DMS153 treated with DMSO at 0.1 percent for 48 hours (cell line): ENCODE data around the gene DCLK3.

Experiments
- DNase-seq: peaks from one replicate; lab custom pipeline; 2025; ENCODE audit not compliant: unreplicated experiment; lab: John Stamatoyannopoulos, UW

The DCLK3 gene

DNA sequence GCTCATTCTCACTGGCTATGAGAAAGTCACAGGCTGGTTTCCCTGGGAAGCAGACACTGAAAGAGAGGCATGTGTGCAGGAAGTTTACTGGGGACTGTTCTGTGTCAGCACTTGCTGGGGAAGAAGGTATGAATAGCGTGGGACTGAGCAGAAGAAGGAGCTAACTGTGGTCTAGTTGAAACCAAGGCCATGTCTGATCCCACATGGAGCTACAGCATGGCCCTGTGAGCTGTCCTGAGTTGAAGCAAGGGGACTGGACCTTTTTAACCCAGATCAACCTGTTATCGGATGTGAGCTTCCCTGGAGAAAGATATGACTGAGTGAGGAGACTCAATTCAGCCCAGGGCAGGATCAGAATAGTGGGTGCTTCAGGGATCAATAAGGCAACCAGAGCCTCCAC is 53.7 kb downstream of the DCLK3 start:
- DNase-seq, result no peak

GRCh38 chr3:36709826-36710365 is 54.5 kb downstream of the DCLK3 start:
- no peak for DNase-seq

GRCh38 chr3:36709281-36709680 is 55.1 kb downstream of the DCLK3 start:
- DNase-seq, result no peak

- no peak for DNase-seq
Observed at GRCh38 chr3:36707623-36708409, 56.5 kb downstream of the DCLK3 start.

DNA sequence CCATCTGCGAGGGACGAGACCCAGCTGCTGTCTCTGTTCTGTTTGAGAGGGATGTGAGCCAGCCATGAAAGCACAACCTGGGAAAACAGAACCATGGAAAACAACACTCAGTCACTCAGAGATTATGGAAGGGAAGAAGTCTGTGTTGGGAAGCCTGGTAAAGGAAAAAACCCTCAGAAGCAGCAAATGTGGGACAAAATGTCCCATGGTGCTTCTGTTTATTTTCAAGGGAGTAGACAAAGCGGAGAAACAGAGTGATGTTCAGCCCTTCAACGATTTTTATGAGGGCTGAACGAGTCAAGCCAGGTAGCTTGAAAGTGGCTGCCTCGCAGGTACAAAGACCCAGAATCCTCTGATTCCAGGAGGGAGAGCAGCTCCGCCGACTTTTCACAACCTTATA is 59.3 kb downstream of the DCLK3 start:
- DNase-seq, result no peak

GRCh38 chr3:36704280-36704679 is 60.1 kb downstream of the DCLK3 start:
- DNase-seq, result no peak

- DNase-seq, result no peak
Observed at GRCh38 chr3:36701249-36701572, 63.1 kb downstream of the DCLK3 start.

DNA sequence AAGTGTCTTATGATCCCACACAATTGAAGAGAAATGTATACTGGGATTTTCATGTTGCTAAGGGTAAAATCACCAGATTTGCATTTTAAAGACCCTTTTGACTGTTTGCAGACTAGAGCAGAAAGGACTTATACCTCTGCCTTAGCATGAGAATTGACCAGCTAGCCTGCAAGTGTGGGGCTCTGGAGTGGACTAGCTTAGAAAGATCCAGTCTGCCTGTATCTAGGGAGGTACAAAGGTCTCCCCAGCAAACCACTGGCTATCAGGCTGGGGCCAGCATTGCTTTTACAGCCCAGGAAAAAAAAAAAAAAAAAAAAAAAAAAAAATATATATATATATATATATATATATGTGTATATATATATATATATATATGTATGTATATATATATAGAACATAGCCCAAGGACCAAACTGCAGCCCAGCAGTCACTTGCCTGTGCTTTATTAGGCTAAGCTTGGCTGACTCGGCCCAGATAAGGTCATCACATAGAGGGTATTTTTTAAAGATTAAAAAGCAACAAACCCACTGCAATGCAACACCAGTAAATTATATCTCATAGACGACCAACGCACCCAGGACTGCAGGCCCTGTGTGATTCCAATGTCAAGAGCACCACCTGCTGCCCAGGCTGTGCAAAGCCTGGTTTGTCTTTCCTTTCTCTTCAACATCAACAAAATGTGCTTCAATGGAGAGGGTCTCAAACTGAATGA is 63.7 kb downstream of the DCLK3 start:
- peak; percentile 24 for DNase-seq

- no peak for DNase-seq
Observed at GRCh38 chr3:36698314-36698713, 66.0 kb downstream of the DCLK3 start.

DNA sequence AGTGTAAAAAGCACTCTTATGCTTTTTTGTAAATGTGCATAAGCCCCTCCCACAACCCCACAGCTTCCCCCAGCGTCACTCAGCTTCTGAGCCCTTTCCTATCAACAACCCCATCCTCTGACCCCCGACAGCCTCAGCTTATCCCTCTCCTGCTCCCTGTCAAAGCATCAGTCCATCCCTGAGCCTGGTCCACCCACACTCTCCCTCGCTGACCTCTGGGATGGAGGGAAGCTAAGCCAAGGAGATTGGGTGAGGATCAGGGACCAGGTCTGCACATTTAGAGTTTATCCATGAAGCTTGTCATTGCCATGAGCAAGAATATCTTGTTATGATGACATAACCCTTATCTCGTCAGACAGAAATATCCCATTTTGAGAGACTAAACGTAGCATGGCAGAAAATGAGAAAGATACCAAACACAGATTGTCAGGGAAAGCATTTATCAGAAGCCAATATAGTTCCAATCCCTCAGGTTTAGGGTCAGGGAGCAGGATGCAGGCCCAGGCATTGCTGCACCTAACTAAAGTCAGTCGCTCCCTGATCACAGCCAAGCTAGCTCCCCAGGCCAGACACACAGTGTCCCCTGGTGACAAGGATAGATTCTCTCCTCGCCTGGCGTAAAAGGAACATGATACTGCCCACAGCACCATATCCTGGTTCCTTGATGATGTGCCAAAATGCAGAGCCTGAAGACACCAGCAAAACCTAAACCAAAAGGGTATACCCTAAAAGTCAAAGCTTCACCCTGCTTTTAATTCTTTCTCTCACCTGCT is 66.9 kb downstream of the DCLK3 start:
- no peak for DNase-seq

DNA sequence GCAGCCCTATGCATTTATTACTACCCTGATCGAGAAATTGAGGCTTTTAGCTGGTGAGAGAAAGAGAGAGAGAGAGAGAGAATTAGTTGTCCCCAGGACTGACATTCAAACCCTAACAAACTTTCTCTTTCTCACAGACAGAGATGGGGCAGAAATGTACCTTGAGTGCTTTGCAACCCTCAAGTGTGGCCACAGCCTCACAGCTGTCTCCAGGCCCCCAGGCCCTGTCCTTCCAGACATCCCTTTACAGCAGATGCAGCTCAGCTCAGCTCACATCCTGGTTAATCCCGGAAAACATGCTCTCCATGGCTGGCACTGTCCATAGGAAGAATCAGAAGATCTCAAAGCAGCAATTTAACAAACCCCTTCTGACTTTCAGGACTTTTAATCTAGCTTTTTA is 67.6 kb downstream of the DCLK3 start:
- no peak for DNase-seq

DNA sequence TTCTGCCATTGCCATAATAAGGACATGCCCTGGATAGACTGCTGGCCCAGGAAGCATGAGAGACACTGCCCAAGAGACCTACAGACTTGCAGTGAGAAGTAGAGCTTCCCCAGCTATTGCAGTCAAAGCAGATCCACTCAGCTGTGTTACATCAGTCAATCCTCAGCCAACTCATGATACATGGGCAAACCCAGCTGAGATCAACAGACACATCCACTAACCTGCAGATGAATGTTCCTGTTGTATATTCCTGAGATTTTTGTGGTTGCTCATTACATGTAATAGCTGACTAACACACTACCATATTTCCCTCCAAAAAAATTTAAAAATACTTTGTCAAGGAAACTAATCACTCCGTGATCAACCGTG is 68.6 kb downstream of the DCLK3 start:
- DNase-seq, result no peak

GRCh38 chr3:36695113-36695768 is 69.1 kb downstream of the DCLK3 start:
- no peak for DNase-seq

- DNase-seq, result no peak
Observed at GRCh38 chr3:36693670-36694069, 70.7 kb downstream of the DCLK3 start.

GRCh38 chr3:36689560-36689959 is 74.8 kb downstream of the DCLK3 start:
- DNase-seq, result no peak

DNA sequence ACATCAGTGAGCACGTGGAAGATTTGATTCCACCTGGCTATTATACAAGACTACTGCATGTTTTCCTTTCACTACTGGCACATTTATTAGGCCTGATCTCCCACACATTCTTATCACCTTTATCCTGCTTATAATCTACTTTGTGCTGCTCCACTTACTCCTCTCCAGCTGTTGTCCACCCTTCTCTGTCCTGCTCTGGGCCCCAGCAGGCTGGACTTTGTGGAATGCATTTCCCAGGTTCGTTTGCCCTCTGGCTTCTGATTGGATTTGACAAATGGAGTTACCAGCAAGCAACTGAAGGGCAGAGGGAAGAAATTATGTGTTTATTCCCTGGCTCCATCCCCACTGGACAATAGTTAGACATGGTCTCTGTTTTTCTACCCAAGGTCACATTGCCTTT is 75.5 kb downstream of the DCLK3 start:
- DNase-seq, result no peak

DNA sequence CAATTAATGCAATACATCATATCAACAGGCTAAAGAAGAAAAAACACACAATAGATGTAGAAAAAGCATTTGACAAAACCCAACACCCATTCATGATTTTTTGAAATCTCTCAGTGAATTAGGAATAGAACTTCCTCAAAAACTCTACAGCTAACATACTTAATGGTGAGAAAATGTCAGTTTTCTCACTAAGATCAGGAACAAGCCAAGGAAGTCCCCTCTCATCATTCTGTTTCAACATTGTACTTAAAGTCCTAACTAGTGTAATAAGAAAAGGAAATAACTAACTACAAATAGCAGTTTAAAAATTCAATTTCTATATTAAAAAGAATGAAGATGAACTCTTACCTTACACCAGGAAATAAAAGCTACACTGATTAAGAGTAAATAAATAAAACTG is 77.8 kb downstream of the DCLK3 start:
- DNase-seq, result no peak

- no peak for DNase-seq
Observed at GRCh38 chr3:36681867-36682266, 82.5 kb downstream of the DCLK3 start.

DNA sequence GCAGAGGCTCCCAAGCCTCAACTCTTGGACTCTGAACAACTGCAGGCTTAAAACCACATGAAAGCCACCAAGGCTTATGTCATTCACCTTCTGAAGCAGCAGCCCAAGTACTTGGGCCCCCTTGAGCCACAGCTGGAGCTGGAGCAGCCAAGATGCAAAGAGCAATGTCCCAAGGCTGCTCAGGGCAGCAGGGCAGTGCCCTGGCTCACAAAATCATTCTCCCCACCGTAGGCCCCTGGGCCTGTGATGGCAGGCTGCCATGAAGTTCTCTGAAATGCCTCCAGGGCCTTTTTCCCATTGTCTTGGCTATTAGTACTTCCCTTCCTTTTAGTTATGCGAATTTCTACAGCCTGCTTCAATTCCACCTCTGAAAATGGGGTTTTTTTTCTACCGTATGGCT is 83.4 kb downstream of the DCLK3 start:
- no peak for DNase-seq

GRCh38 chr3:36679384-36680200 is 84.8 kb downstream of the DCLK3 start:
- no peak for DNase-seq
